LNCaP clone FGC (cell line): ENCODE measurements around the gene GALNT9.

Experiments
- DNase-seq: peaks from one replicate; pipeline ENCODE4 v3.0.0-alpha.2; 2011; ENCODE audit warnings: low read depth
- H3K4me3 ChIP-seq: 2 replicates; pipeline ENCODE4 v1.5.1; 2011; ENCODE audit warnings: mild to moderate bottlenecking, low read depth, low read length, control low read depth
- CTCF ChIP-seq: IDR thresholded peaks from 2 replicates; pipeline ENCODE4 v1.5.1; 2012; ENCODE audit warnings: mild to moderate bottlenecking; ENCODE audit not compliant: control insufficient read depth, insufficient read depth; ENCODE audit errors: extremely low read depth

The GALNT9 gene

GRCh38 chr12:132167611-132168310, 161.6 kb downstream of the GALNT9 start:
- H3K4me3 ChIP-seq = no peak overlapping the region
- TF ChIP-seq CTCF = no peak

GRCh38 chr12:132166801-132167591, 162.4 kb downstream of the GALNT9 start:
- H3K4me3 ChIP-seq = no peak overlapping the region
- no peak for DNase-seq
- no peak for TF ChIP-seq CTCF

More at GRCh38 chr12:132167611-132168310, 161.6 kb downstream of the GALNT9 start:
- no peak for DNase-seq

GRCh38 chr12:132166093-132166492, 163.3 kb downstream of the GALNT9 start:
- H3K4me3 ChIP-seq = no peak overlapping the region
- no peak for TF ChIP-seq CTCF
- DNase-seq = no peak

- no peak for DNase-seq
- no peak for TF ChIP-seq CTCF
- H3K4me3 ChIP-seq = no peak overlapping the region
Observed at GRCh38 chr12:132165584-132165983, 163.8 kb downstream of the GALNT9 start.

- no peak for DNase-seq
- no peak for TF ChIP-seq CTCF
- H3K4me3 ChIP-seq = no peak overlapping the region
Observed at GRCh38 chr12:132164426-132164825, 165.0 kb downstream of the GALNT9 start.

GRCh38 chr12:132163911-132164288, 165.5 kb downstream of the GALNT9 start:
- no peak for TF ChIP-seq CTCF
- no peak overlapping the region for H3K4me3 ChIP-seq
- no peak for DNase-seq
